BLaER1 treated with 17β-estradiol and CSF1 and Interleukin-3, amounts not matched to agents 10 nM and 100 nM (cell line): ENCODE data around the gene LAMP1.

Experiments used
- H3K27ac ChIP-seq, 11 experiments: shearing (Covaris generic); formaldehyde crosslinking; 2 replicates each; pipeline ENCODE4 v1.8.1; 2022
- H3K27me3 ChIP-seq, 11 experiments: shearing (Covaris generic); formaldehyde crosslinking; 2 replicates each; pipeline ENCODE4 v1.8.1; 2022
- H3K36me3 ChIP-seq, 11 experiments: shearing (Covaris generic); formaldehyde crosslinking; 2 replicates each; pipeline ENCODE4 v1.8.1; 2022
- H3K4me1 ChIP-seq, 10 experiments: shearing (Covaris generic); formaldehyde crosslinking; 2 replicates each; pipeline ENCODE4 v1.8.1; 2022
- H3K4me2 ChIP-seq, 11 experiments: shearing (Covaris generic); formaldehyde crosslinking; 2 replicates each; pipeline ENCODE4 v1.8.1; 2022
- H3K4me3 ChIP-seq, 10 experiments: shearing (Covaris generic); formaldehyde crosslinking; 2 replicates each; pipeline ENCODE4 v1.8.1; 2022
- H3K9ac ChIP-seq, 11 experiments: shearing (Covaris generic); formaldehyde crosslinking; 2 replicates each; pipeline ENCODE4 v1.8.1; 2022
- H3K9me3 ChIP-seq, 11 experiments: shearing (Covaris generic); formaldehyde crosslinking; replicated peaks in 1 of 11; 2 replicates each; pipeline ENCODE4 v1.8.1; 2022
- H4K20me1 ChIP-seq, 11 experiments: shearing (Covaris generic); formaldehyde crosslinking; 2 replicates each; pipeline ENCODE4 v1.8.1; 2022
- Cebpa-rat ChIP-seq, 11 experiments: shearing (Covaris generic); IDR thresholded peaks; 2 replicates each; pipeline ENCODE4 v1.8.1; 2022

LAMP1 gene

DNA sequence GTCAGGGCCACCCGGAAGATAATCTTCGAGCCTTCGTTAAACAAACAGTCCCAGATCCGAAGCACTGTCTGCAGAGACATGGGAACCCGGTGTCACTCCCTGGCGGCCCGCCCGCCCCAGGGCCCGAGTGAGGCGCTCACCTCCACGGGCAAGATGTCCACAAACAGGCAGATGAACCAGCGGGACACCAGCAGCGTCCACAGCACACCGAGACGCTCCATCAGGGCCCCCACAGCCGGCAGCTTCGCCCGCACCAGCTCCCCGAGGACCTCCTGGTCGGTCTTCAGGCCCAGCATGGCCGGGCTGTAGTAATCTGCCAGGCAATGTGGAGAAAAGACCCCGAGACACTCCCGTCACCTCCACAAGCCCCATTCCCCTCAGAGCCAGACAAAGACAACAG is 28.7 kb downstream of the LAMP1 start:
- Histone ChIP-seq H3K36me3 (peaks cover 37 to 50% (median 43%) of the 10 kb centered on the region in 11 experiments), H3K4me3 (no peak overlapping the region), H3K4me1 (no peaks in the 10 kb centered on the region), H3K4me2 (no peak overlapping the region), H3K9ac (no peak overlapping the region), H3K27ac (no peak overlapping the region), H3K9me3 (no peaks in the 10 kb centered on the region), H4K20me1 (peaks cover 0 to 83% (median 31%) of the 10 kb centered on the region in 11 experiments; a peak in 18 of 22 replicates), H3K27me3 (no peaks in the 10 kb centered on the region)
- no peak for TF ChIP-seq Cebpa-rat (IDR thresholded peaks at IDR 0.05)

GRCh38 chr13:113327391-113327765 is 30.3 kb downstream of the LAMP1 start:
- peaks cover 0 to 67% (median 23%) of the 10 kb centered on the region in 11 experiments; a peak in 16 of 22 replicates for H4K20me1 ChIP-seq
- TF ChIP-seq Cebpa-rat (IDR thresholded peaks at IDR 0.05), result no peak
- no peak overlapping the region for H3K27ac ChIP-seq
- H3K4me3 ChIP-seq, result no peak overlapping the region
- no peaks in the 10 kb centered on the region for H3K4me1 ChIP-seq
- H3K4me2 ChIP-seq, result no peak overlapping the region
- H3K9ac ChIP-seq, result no peak overlapping the region
- H3K9me3 ChIP-seq, result no peaks in the 10 kb centered on the region
- H3K27me3 ChIP-seq, result no peaks in the 10 kb centered on the region
- peaks cover 21 to 34% (median 27%) of the 10 kb centered on the region in 11 experiments for H3K36me3 ChIP-seq

- TF ChIP-seq Cebpa-rat (IDR thresholded peaks at IDR 0.05), result no peak
Measured at GRCh38 chr13:113327766-113328471, 30.9 kb downstream of the LAMP1 start.

DNA sequence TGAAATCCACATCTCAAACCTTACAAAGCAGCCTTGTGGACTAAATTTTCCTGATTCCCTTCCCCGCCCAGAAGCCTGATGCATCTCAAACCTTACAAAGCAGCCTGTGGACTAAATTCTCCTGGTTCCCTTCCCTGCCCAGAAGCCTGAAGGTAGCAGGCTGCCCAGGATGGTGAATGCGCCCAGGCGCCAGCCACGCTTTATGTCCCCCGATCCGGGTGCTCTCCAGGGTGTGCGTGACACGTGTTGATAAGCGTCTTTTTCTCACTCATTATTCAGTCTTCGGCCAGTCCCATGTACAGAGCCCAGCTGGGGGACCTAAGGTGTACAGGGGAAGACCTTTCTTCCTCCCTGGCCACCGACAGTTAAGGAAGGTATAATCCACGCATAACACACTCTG is 31.8 kb downstream of the LAMP1 start:
- Histone ChIP-seq H3K36me3 (peaks cover 9 to 22% (median 15%) of the 10 kb centered on the region in 11 experiments), H3K4me2 (no peak overlapping the region), H3K27ac (no peak overlapping the region), H3K27me3 (no peaks in the 10 kb centered on the region), H3K9me3 (no peaks in the 10 kb centered on the region), H3K4me1 (no peaks in the 10 kb centered on the region), H3K4me3 (no peak overlapping the region), H3K9ac (no peak overlapping the region), H4K20me1 (peaks cover 0 to 57% (median 13%) of the 10 kb centered on the region in 11 experiments; a peak in 15 of 22 replicates)
- TF ChIP-seq Cebpa-rat (IDR thresholded peaks at IDR 0.05), result no peak

More at GRCh38 chr13:113327766-113328471, 30.9 kb downstream of the LAMP1 start:
- Histone ChIP-seq H3K27ac (no peak overlapping the region), H4K20me1 (peaks cover 0 to 67% (median 22%) of the 10 kb centered on the region in 11 experiments; a peak in 16 of 22 replicates), H3K9ac (no peak overlapping the region), H3K4me3 (no peak overlapping the region), H3K9me3 (no peaks in the 10 kb centered on the region), H3K36me3 (peaks cover 18 to 31% (median 24%) of the 10 kb centered on the region in 11 experiments), H3K4me2 (no peak overlapping the region), H3K4me1 (no peaks in the 10 kb centered on the region), H3K27me3 (no peaks in the 10 kb centered on the region)

GRCh38 chr13:113329656-113330312 is 32.7 kb downstream of the LAMP1 start:
- H3K4me2 ChIP-seq, result no peak overlapping the region
- H3K9me3 ChIP-seq, result no peaks in the 10 kb centered on the region
- H3K36me3 ChIP-seq, result peaks cover 0 to 13% (median 6%) of the 10 kb centered on the region in 11 experiments; a peak in 16 of 22 replicates
- H3K4me1 ChIP-seq, result no peaks in the 10 kb centered on the region
- no peak for TF ChIP-seq Cebpa-rat (IDR thresholded peaks at IDR 0.05)
- no peak overlapping the region for H3K9ac ChIP-seq
- H4K20me1 ChIP-seq, result peaks cover 0 to 48% (median 9%) of the 10 kb centered on the region in 11 experiments; a peak in 12 of 22 replicates
- no peaks in the 10 kb centered on the region for H3K27me3 ChIP-seq
- H3K27ac ChIP-seq, result no peak overlapping the region
- no peak overlapping the region for H3K4me3 ChIP-seq

DNA sequence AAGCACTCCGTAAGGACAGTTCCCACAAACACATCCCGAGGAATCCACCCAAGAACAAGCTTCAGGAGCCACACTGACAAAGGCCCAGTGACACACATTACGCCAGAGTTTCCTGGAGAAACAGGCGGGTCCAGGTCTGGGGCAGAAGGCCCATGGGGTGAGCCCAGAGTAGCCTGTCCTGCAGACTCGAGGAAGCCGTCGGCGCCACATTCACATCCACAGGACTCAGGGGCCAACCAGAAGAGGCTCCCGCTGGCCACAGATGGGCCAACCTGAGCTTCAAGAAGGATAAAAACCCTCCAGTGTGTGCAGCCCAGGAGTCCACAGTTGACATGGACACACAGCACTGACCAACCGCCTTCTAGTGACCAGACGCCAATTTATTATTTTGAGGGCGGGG is 35.6 kb downstream of the LAMP1 start:
- no peaks in the 10 kb centered on the region for H3K9me3 ChIP-seq
- no peaks in the 10 kb centered on the region for H3K36me3 ChIP-seq
- H3K4me2 ChIP-seq, result no peak overlapping the region
- no peak overlapping the region for H3K4me3 ChIP-seq
- H3K4me1 ChIP-seq, result no peaks in the 10 kb centered on the region
- TF ChIP-seq Cebpa-rat (IDR thresholded peaks at IDR 0.05), result no peak
- H4K20me1 ChIP-seq, result peaks cover 0 to 23% (median 0%) of the 10 kb centered on the region in 11 experiments; a peak in 10 of 22 replicates
- no peak overlapping the region for H3K9ac ChIP-seq
- H3K27ac ChIP-seq, result no peak overlapping the region
- H3K27me3 ChIP-seq, result no peaks in the 10 kb centered on the region

GRCh38 chr13:113333076-113333475 is 36.0 kb downstream of the LAMP1 start:
- Histone ChIP-seq H3K27ac (no peak overlapping the region), H3K36me3 (no peaks in the 10 kb centered on the region), H3K4me2 (no peak overlapping the region), H3K27me3 (no peaks in the 10 kb centered on the region), H3K9ac (no peak overlapping the region), H3K4me3 (no peak overlapping the region), H4K20me1 (peaks cover 0 to 19% (median 0%) of the 10 kb centered on the region in 11 experiments; a peak in 10 of 22 replicates), H3K9me3 (no peaks in the 10 kb centered on the region), H3K4me1 (no peaks in the 10 kb centered on the region)
- TF ChIP-seq Cebpa-rat (IDR thresholded peaks at IDR 0.05), result no peak

DNA sequence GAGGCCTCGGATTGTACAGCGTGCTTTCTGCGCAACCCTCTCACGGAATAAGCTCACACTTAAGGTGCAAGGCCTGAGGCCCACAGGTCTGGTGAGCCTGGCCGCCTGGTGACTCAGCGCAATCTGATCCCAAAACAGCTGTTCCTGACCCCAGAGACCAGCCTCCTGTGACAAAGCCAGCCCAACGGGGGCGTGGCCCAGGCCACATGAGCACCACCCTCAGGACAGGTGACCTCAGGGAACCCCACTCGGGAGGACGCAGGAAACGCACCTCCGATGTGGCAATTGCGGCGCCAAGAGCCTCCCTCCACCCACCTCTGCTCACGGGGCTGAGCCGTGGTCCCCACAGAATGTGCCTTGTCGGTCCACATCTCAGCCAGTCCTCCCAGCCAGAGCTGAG is 40.5 kb downstream of the LAMP1 start:
- no peaks in the 10 kb centered on the region for H3K9me3 ChIP-seq
- H3K4me3 ChIP-seq, result no peak overlapping the region
- no peaks in the 10 kb centered on the region for H3K36me3 ChIP-seq
- no peaks in the 10 kb centered on the region; a peak in 1 of 22 replicates for H4K20me1 ChIP-seq
- H3K9ac ChIP-seq, result no peak overlapping the region
- H3K4me2 ChIP-seq, result no peak overlapping the region
- H3K4me1 ChIP-seq, result no peaks in the 10 kb centered on the region
- no peaks in the 10 kb centered on the region for H3K27me3 ChIP-seq
- TF ChIP-seq Cebpa-rat (IDR thresholded peaks at IDR 0.05), result no peak
- H3K27ac ChIP-seq, result no peak overlapping the region

- no peaks in the 10 kb centered on the region for H3K9me3 ChIP-seq
- TF ChIP-seq Cebpa-rat (IDR thresholded peaks at IDR 0.05), result no peak
- H4K20me1 ChIP-seq, result no peaks in the 10 kb centered on the region; a peak in 1 of 22 replicates
- no peak overlapping the region for H3K4me2 ChIP-seq
- no peaks in the 10 kb centered on the region for H3K4me1 ChIP-seq
- H3K4me3 ChIP-seq, result no peak overlapping the region
- no peaks in the 10 kb centered on the region for H3K27me3 ChIP-seq
- H3K36me3 ChIP-seq, result no peaks in the 10 kb centered on the region
- H3K9ac ChIP-seq, result no peak overlapping the region
- no peak overlapping the region for H3K27ac ChIP-seq
Measured at GRCh38 chr13:113337976-113338375, 40.9 kb downstream of the LAMP1 start.
